H1 (cell line): ENCODE data around the gene RCBTB1. TPM values are rescaled to one million over a fixed set of nuclear protein-coding genes. Genes with fewer than 3 reads are reported as not detected.

Source experiments
- CTCF ChIA-PET: fragments of 300-600 bp; sonication (Branson Sonifier 250); formaldehyde crosslinking; loops from one replicate; lab custom pipeline; 2021; ENCODE audit not compliant: partially characterized antibody; lab: Charles Lee
- POLR2A ChIA-PET: fragments of 300-600 bp; sonication (Branson Sonifier 250); formaldehyde crosslinking; loops from one replicate; lab custom pipeline; 2021; ENCODE audit warnings: inconsistent platforms; ENCODE audit not compliant: partially characterized antibody; lab: Charles Lee
- DNase-seq, 2 experiments: peaks; one replicate each; pipeline versions ENCODE4 v3.0.0 to v3.0.0-alpha.2; 2010 to 2022; ENCODE audit warnings: low spot score in 2 of 2, low read depth in 1 of 2, mixed read lengths in 1 of 2
- FAIRE-seq: peaks from 2 replicates; lab custom pipeline; 2011; peaks lifted over from hg19 to GRCh38; lab: Jason Lieb, UNC
- H2AFZ ChIP-seq: 2 replicates; pipeline ENCODE4 v1.8.1; 2012; ENCODE audit warnings: low read length, inconsistent platforms
- H2AK5ac ChIP-seq: 2 replicates; pipeline ENCODE4 v1.6.1; 2013; ENCODE audit warnings: low read depth, low read length
- H2BK120ac ChIP-seq: replicated peaks from 2 replicates; pipeline ENCODE3; 2013; ENCODE audit warnings: low read depth, low read length, inconsistent platforms
- H2BK12ac ChIP-seq: 2 replicates; pipeline ENCODE4 v1.6.1; 2013; ENCODE audit warnings: low read depth, low read length
- H2BK15ac ChIP-seq: 2 replicates; pipeline ENCODE4 v1.6.1; 2013; ENCODE audit warnings: low read length
- H2BK20ac ChIP-seq: 2 replicates; pipeline ENCODE4 v1.6.1; 2013; ENCODE audit warnings: low read length
- H2BK5ac ChIP-seq: 2 replicates; pipeline ENCODE4 v1.6.1; 2013; ENCODE audit warnings: low read depth, low read length
- H3K14ac ChIP-seq: 2 replicates; pipeline ENCODE4 v1.6.1; 2013; ENCODE audit warnings: inconsistent platforms; ENCODE audit not compliant: insufficient read length
- H3K18ac ChIP-seq: 2 replicates; pipeline ENCODE4 v1.6.1; 2013; ENCODE audit warnings: low read length; ENCODE audit errors: extremely low read depth
- H3K23ac ChIP-seq: 2 replicates; pipeline ENCODE4 v1.6.1; 2013; ENCODE audit warnings: inconsistent platforms; ENCODE audit not compliant: insufficient read length
- H3K23me2 ChIP-seq: 2 replicates; pipeline ENCODE4 v1.6.1; 2013; ENCODE audit warnings: low read depth, low read length
- H3K27ac ChIP-seq: 2 replicates; pipeline ENCODE4 v1.6.1; 2011; ENCODE audit warnings: low read depth, low read length, inconsistent platforms
- H3K27me3 ChIP-seq, 4 experiments: replicated peaks in 1 of 4; 1 replicate in 1 of 4; 2 replicates in 3 of 4; pipeline versions ENCODE4 v1.6.1 to v1.8.1; 2011 to 2013; ENCODE audit warnings: low read length in 3 of 4, mild to moderate bottlenecking in 3 of 4, inconsistent platforms in 2 of 4, mixed read lengths in 2 of 4, moderate library complexity in 1 of 4; ENCODE audit not compliant: control insufficient read depth in 3 of 4, insufficient read depth in 3 of 4; ENCODE audit errors: extremely low read depth in 1 of 4
- H3K36me3 ChIP-seq, 4 experiments: 2 replicates each; pipeline versions ENCODE4 v1.6.1 to v1.8.1; 2011 to 2013; ENCODE audit warnings: mild to moderate bottlenecking in 4 of 4, low read length in 3 of 4, moderate library complexity in 2 of 4, control low read depth in 1 of 4, inconsistent platforms in 1 of 4; ENCODE audit not compliant: insufficient read depth in 4 of 4, control insufficient read depth in 2 of 4
- H3K4ac ChIP-seq: replicated peaks from 2 replicates; pipeline ENCODE3; 2013; ENCODE audit warnings: low read length, low read depth, mixed read lengths, inconsistent platforms; ENCODE audit not compliant: insufficient read length
- H3K4me1 ChIP-seq, 4 experiments: replicated peaks in 1 of 4; 1 replicate in 1 of 4; 2 replicates in 3 of 4; pipeline versions ENCODE4 v1.6.1 to v1.8.1; 2011 to 2013; ENCODE audit warnings: low read length in 3 of 4, inconsistent platforms in 2 of 4, mixed read lengths in 1 of 4; ENCODE audit not compliant: insufficient read depth in 4 of 4, control insufficient read depth in 3 of 4
- H3K4me2 ChIP-seq, 2 experiments: 2 replicates each; pipeline versions ENCODE4 v1.6.1 to v1.8.1; 2011 to 2013; ENCODE audit warnings: low read depth in 2 of 2, low read length in 2 of 2, control low read depth in 1 of 2, inconsistent platforms in 1 of 2, mild to moderate bottlenecking in 1 of 2; ENCODE audit not compliant: insufficient read depth in 1 of 2
- H3K4me3 ChIP-seq, 4 experiments: fragments of 200-600, 300-600 bp in 1 of 4; sonication (generic), shearing (Covaris generic), sonication (Bioruptor Twin) in 1 of 4; 2 replicates each; pipeline versions ENCODE4 v1.5.1 to v1.8.1; 2011 to 2016; ENCODE audit warnings: low read length in 4 of 4, low read depth in 3 of 4, control low read depth in 2 of 4, inconsistent platforms in 2 of 4, mild to moderate bottlenecking in 2 of 4, mixed read lengths in 1 of 4, moderate library complexity in 1 of 4; ENCODE audit not compliant: insufficient read depth in 2 of 4; ENCODE audit errors: extremely low read depth in 1 of 4
- H3K56ac ChIP-seq: replicated peaks from 2 replicates; pipeline ENCODE3; 2013; ENCODE audit warnings: low read depth, mild to moderate bottlenecking, mixed read lengths, low read length, inconsistent platforms; ENCODE audit not compliant: insufficient read length
- H3K79me1 ChIP-seq: 2 replicates; pipeline ENCODE4 v1.6.1; 2013; ENCODE audit warnings: low read depth, low read length, control low read depth
- H3K79me2 ChIP-seq, 2 experiments: 2 replicates each; pipeline versions ENCODE4 v1.6.1 to v1.8.1; 2012 to 2013; ENCODE audit warnings: low read length in 2 of 2, mild to moderate bottlenecking in 2 of 2, inconsistent platforms in 1 of 2; ENCODE audit not compliant: insufficient read depth in 2 of 2, control insufficient read depth in 1 of 2
- H3K9ac ChIP-seq, 4 experiments: replicated peaks in 1 of 4; 1 replicate in 1 of 4; 2 replicates in 3 of 4; pipeline versions ENCODE4 v1.6.1 to v1.8.1; 2011 to 2013; ENCODE audit warnings: low read depth in 3 of 4, low read length in 3 of 4, control low read depth in 2 of 4, mild to moderate bottlenecking in 2 of 4, moderate library complexity in 2 of 4, inconsistent platforms in 1 of 4; ENCODE audit errors: extremely low read depth in 1 of 4
- H3K9me3 ChIP-seq, 2 experiments: 2 replicates each; pipeline versions ENCODE4 v1.6.1 to v1.8.1; 2012 to 2013; ENCODE audit warnings: mild to moderate bottlenecking in 2 of 2, moderate library complexity in 2 of 2, control low read depth in 1 of 2, inconsistent platforms in 1 of 2, low read depth in 1 of 2, low read length in 1 of 2, mixed read lengths in 1 of 2; ENCODE audit not compliant: insufficient read depth in 2 of 2
- H4K20me1 ChIP-seq, 2 experiments: replicated peaks in 1 of 2; 2 replicates each; pipeline versions ENCODE3 to v1.8.1; 2011 to 2013; ENCODE audit warnings: inconsistent platforms in 2 of 2, low read length in 2 of 2, mild to moderate bottlenecking in 1 of 2; ENCODE audit not compliant: insufficient read depth in 2 of 2, control insufficient read depth in 1 of 2
- H4K5ac ChIP-seq: 2 replicates; pipeline ENCODE4 v1.6.1; 2013; ENCODE audit warnings: low read length, low read depth, mixed read lengths, inconsistent platforms; ENCODE audit not compliant: insufficient read length
- H4K8ac ChIP-seq: 2 replicates; pipeline ENCODE4 v1.8.0; 2013; ENCODE audit warnings: mild to moderate bottlenecking, moderate library complexity, low read length, inconsistent platforms; ENCODE audit not compliant: insufficient read depth; ENCODE audit errors: extremely low read depth
- H4K91ac ChIP-seq: replicated peaks from 2 replicates; pipeline ENCODE3; 2013; ENCODE audit warnings: low read length, mixed read lengths, inconsistent platforms; ENCODE audit not compliant: insufficient read length
- ASH2L ChIP-seq: fragments of 200-600, 300-600 bp; sonication (generic); IDR thresholded peaks from one replicate; pipeline ENCODE4 v1.7.1; 2017; ENCODE audit warnings: low read length
- HDAC6 ChIP-seq: IDR thresholded peaks from one replicate; pipeline ENCODE4 v1.7.1; 2012; ENCODE audit warnings: low read depth, mild to moderate bottlenecking, inconsistent platforms, low read length, moderate library complexity
- KDM1A ChIP-seq: fragments of 200-600, 300-600 bp; sonication (generic); IDR thresholded peaks from 2 replicates; pipeline ENCODE4 v1.7.1; 2016; ENCODE audit warnings: mild to moderate bottlenecking, low read length, borderline replicate concordance
- POU5F1 ChIP-seq: IDR thresholded peaks from 2 replicates; pipeline ENCODE4 v1.6.1; 2011; ENCODE audit warnings: low read depth, mild to moderate bottlenecking, low read length, moderate library complexity
- RXRA ChIP-seq: IDR thresholded peaks from 2 replicates; pipeline ENCODE4 v1.6.1; 2011; ENCODE audit warnings: low read depth, mild to moderate bottlenecking, low read length, moderate library complexity; ENCODE audit not compliant: insufficient read depth
- TAF7 ChIP-seq: optimal IDR thresholded peaks from 2 replicates; pipeline ENCODE3; 2011; ENCODE audit warnings: low read depth, mild to moderate bottlenecking, inconsistent platforms, low read length, moderate library complexity, borderline replicate concordance
- WGBS, 2 experiments: shearing (Covaris generic) in 1 of 2; methylation state at CpG; one replicate each; pipeline versions ENCODE4 v1.1.6 to v1.1.7; 2013 to 2015; ENCODE audit warnings: low lambda C conversion rate in 2 of 2, mixed read lengths in 2 of 2, inconsistent platforms in 1 of 2, low coverage in 1 of 2, missing lambda C conversion rate in 1 of 2; ENCODE audit not compliant: insufficient replicate concordance in 2 of 2, insufficient coverage in 1 of 2, insufficient read length in 1 of 2; ENCODE audit errors: extremely low coverage in 1 of 2, missing lambda C conversion rate in 1 of 2; 5-methylcytosine and 5-hydroxymethylcytosine counted together
- polyA plus RNA-seq, 7 experiments: library from polyadenylated mRNA; depleted of rRNA in 3 of 7; stranded (reverse) in 5 of 7; unstranded in 2 of 7; fragments of >200 nt in 5 of 7; fragments of 200-250 nt in 2 of 7; gene quantifications; 1 replicate in 5 of 7; 2 replicates in 1 of 7; 4 replicates in 1 of 7; pipeline versions ENCODE4 v1.2.1 to v1.2.3, GENCODE V29; 2011 to 2013; ENCODE audit warnings: missing spikeins in 2 of 7, mixed read lengths in 2 of 7
- total RNA-seq: library from RNA; stranded (reverse); fragmentation: NEBNext Ultra II Directional; extraction: Animal tissue kit (Norgen Biotek cat#: 25700); gene quantifications from 2 replicates; pipeline ENCODE4 v1.2.1, GENCODE V29; 2021

The RCBTB1 gene
- total and polyA plus RNA-seq, 2 of the 8 experiments (the other 6 are each of a cell fraction or from before 2014, with no cell fraction given): 13.7 to 29.8 TPM

DNA sequence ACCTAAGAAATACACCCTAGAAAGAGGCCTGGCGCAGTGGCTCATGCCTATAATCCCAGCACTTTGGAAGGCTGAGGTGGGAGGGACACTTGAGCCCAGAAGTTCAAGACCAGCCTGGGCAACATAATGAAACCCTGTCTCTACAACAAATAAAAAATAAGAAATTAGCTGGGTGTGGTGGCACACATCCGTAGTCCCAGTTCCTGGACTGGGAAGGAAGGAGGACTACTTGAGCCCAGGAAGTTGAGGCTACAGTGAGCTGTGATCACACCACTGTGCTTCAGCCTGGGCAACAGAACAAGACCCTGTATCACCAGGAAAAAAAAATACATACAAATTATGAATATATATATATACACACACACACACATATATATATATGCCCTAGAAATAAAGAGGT is 47.0 kb downstream of the RCBTB1 start:
- 97% methylated on average over 2 of the region's 2 CpGs; no CpG with 5 or more reads in 1 of the 2 experiments for WGBS, 2 experiments
- H3K4me3 ChIP-seq: no peak overlapping the region
- no peak overlapping the region for H3K18ac ChIP-seq

More for the DNA sequence above, 47.0 kb downstream of the RCBTB1 start:
- CTCF ChIA-PET: interaction anchor here (1.3 kb wide), 1 partner anchor 117 kb away, joined by 4 read pairs; no protein-coding TSS in a partner anchor
- Histone ChIP-seq H2BK120ac (no peak overlapping the region), H4K8ac (no peak overlapping the region), H2AFZ (no peak overlapping the region), H2BK15ac (no peak overlapping the region), H3K56ac (no peak overlapping the region), H3K9ac (no peak overlapping the region), H3K14ac (no peak overlapping the region), H2BK5ac (no peak overlapping the region), H4K91ac (no peak overlapping the region), H4K20me1 (no peaks in the 10 kb centered on the region), H3K27me3 (no peaks in the 10 kb centered on the region), H3K4me1 (no peaks in the 10 kb centered on the region), H3K23ac (no peak overlapping the region), H3K9me3 (no peaks in the 10 kb centered on the region), H2BK12ac (no peak overlapping the region), H3K4ac (no peak overlapping the region), H3K23me2 (no peaks in the 10 kb centered on the region), H4K5ac (no peak overlapping the region), H3K79me1 (no peaks in the 10 kb centered on the region), H3K36me3 (peaks cover 3 to 36% (median 12%) of the 10 kb centered on the region in 4 experiments; a peak in 5 of 8 replicates), H2BK20ac (no peak overlapping the region), H3K27ac (no peak overlapping the region), H3K4me2 (no peak overlapping the region), H2AK5ac (no peak overlapping the region), H3K79me2 (no peaks in the 10 kb centered on the region)
- POLR2A ChIA-PET: no interaction called here
- DNase-seq (no peak), FAIRE-seq (no peak)
- TF ChIP-seq RXRA (no peak), HDAC6 (no peak), KDM1A (no peak), ASH2L (no peak), TAF7 (no peak), POU5F1 (no peak)
